Measurements from ENCODE around the gene RDH13.

RDH13 gene

DNA sequence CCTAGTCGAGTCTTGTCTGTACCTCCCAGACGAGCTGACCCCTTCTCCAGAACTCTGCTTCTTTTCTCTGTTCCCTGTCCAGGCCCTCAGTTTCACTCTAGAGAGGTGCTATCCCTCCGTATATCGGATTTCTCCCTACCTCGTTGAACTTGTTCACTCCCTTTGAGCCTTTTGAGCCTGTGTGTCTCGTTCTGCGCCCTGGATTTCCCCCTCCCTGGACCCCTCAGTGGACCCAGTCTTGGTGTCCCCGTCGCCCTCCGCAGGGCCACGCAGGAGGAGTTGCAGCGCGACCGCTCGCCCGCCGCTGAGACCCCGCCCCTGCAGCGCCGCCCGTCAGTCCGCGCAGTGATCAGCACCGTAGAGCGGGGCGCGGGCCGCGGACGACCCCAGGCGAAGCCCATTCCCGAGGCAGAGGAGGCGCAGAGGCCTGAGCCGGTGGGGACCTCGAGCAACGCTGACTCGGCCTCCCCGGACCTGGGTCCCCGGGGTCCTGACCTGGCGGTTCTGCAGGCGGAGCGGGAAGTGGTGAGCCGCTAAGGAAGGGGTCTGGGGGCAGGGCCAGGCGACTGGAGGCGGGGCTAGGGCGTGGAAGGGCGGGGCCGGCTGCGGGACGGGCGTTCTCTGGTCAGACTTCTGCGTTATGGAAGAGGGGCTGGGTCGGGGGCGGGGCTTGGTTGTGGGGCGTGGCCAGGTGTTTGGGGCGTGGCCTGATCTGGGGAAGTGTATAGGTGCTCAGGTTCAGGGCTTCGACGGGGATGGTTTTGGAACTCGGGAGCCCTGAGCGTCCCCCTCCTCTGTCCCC lies 18.2 kb upstream of the RDH13 start:
- TF ChIP-seq, protein P1, sequence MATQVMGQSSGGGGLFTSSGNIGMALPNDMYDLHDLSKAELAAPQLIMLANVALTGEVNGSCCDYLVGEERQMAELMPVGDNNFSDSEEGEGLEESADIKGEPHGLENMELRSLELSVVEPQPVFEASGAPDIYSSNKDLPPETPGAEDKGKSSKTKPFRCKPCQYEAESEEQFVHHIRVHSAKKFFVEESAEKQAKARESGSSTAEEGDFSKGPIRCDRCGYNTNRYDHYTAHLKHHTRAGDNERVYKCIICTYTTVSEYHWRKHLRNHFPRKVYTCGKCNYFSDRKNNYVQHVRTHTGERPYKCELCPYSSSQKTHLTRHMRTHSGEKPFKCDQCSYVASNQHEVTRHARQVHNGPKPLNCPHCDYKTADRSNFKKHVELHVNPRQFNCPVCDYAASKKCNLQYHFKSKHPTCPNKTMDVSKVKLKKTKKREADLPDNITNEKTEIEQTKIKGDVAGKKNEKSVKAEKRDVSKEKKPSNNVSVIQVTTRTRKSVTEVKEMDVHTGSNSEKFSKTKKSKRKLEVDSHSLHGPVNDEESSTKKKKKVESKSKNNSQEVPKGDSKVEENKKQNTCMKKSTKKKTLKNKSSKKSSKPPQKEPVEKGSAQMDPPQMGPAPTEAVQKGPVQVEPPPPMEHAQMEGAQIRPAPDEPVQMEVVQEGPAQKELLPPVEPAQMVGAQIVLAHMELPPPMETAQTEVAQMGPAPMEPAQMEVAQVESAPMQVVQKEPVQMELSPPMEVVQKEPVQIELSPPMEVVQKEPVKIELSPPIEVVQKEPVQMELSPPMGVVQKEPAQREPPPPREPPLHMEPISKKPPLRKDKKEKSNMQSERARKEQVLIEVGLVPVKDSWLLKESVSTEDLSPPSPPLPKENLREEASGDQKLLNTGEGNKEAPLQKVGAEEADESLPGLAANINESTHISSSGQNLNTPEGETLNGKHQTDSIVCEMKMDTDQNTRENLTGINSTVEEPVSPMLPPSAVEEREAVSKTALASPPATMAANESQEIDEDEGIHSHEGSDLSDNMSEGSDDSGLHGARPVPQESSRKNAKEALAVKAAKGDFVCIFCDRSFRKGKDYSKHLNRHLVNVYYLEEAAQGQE (IDR thresholded peaks at IDR 0.05; ENCODE audit: insufficient replicate concordance, low read depth), result no peak
- TF ChIP-seq, protein P2, sequence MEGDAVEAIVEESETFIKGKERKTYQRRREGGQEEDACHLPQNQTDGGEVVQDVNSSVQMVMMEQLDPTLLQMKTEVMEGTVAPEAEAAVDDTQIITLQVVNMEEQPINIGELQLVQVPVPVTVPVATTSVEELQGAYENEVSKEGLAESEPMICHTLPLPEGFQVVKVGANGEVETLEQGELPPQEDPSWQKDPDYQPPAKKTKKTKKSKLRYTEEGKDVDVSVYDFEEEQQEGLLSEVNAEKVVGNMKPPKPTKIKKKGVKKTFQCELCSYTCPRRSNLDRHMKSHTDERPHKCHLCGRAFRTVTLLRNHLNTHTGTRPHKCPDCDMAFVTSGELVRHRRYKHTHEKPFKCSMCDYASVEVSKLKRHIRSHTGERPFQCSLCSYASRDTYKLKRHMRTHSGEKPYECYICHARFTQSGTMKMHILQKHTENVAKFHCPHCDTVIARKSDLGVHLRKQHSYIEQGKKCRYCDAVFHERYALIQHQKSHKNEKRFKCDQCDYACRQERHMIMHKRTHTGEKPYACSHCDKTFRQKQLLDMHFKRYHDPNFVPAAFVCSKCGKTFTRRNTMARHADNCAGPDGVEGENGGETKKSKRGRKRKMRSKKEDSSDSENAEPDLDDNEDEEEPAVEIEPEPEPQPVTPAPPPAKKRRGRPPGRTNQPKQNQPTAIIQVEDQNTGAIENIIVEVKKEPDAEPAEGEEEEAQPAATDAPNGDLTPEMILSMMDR (IDR thresholded peaks at IDR 0.05; ENCODE audit: insufficient read depth, low read length), result no peak
- TF ChIP-seq GABPA (IDR thresholded peaks at IDR 0.05; ENCODE audit: low read depth) (no peak), SPI1 (IDR thresholded peaks at IDR 0.05; ENCODE audit: borderline replicate concordance, low read depth) (no peak), POLR2AphosphoS5 (IDR thresholded peaks at IDR 0.05; ENCODE audit: low read depth) (no peak)
- Histone ChIP-seq H3K27me3 (ENCODE audit: insufficient read depth, poor library complexity, severe bottlenecking) (peaks cover 20% of the 10 kb centered on the region), H3K27ac (replicated peaks) (peak overlapping the region; percentile 60), H3K4me3 (replicated peaks; ENCODE audit: insufficient read depth, low read length) (peak overlapping the region; percentile 80)
- DNase-seq (ENCODE audit: low read depth in 1 of 2, low spot score in 1 of 2), result peak; percentile 86 to 96

DNA sequence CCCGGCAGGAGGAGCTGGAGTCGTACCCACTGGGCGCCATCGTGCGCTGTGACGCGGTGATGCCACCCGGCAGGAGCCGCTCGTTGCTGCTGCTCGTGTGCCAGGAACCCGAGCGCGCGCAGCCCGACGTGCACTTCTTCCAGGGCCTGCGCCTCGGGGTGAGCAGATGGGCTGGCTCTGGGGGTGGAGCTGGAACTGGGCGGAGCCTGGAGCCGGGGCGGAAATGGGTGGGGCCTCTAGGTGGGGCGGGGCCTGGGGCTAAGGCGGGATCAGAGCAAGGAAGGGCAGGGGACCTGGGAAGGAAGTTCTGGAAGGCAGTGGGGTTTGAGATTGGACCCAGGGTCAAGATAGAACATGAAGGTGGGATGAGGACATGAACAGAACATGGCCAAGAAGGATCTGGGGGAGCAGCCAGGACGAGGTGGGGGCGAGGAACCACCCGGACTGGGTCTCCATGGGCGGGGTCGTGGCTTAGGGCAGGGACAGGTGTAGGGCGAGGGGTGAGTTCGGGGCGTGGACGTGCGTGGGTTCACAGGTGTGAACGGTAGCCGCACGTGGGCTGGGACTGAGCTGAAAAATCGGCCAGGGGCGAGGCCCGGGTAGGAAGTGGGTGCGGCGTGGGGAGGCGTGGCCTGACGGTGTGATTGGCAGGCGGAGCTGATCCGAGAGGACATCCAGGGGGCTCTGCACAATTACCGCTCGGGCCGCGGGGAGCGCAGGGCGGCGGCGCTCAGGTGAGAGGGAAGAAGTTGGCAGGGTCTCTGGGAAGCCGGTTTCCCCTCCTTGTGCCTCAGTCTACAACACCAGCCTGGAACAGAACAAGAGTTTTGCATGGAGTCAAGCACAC lies 17.4 kb upstream of the RDH13 start:
- TF ChIP-seq POLR2AphosphoS5 (IDR thresholded peaks at IDR 0.05; ENCODE audit: low read depth) (peak; percentile 21; the same call in 1 of the 2 replicates), GABPA (IDR thresholded peaks at IDR 0.05; ENCODE audit: low read depth) (no peak), SPI1 (IDR thresholded peaks at IDR 0.05; ENCODE audit: borderline replicate concordance, low read depth) (peak; percentile 42; the same call in 1 of the 2 replicates)
- TF ChIP-seq, protein P2 (IDR thresholded peaks at IDR 0.05; ENCODE audit: insufficient read depth, low read length), result no peak
- TF ChIP-seq, protein P1 (IDR thresholded peaks at IDR 0.05; ENCODE audit: insufficient replicate concordance, low read depth), result no peak
- Histone ChIP-seq H3K27me3 (ENCODE audit: insufficient read depth, poor library complexity, severe bottlenecking) (peaks cover 14% of the 10 kb centered on the region), H3K27ac (replicated peaks) (peak overlapping the region; percentile 60), H3K4me3 (replicated peaks; ENCODE audit: insufficient read depth, low read length) (peak overlapping the region; percentile 80)
- DNase-seq (ENCODE audit: low read depth in 1 of 2, low spot score in 1 of 2), result peak; percentile 86 to 89

DNA sequence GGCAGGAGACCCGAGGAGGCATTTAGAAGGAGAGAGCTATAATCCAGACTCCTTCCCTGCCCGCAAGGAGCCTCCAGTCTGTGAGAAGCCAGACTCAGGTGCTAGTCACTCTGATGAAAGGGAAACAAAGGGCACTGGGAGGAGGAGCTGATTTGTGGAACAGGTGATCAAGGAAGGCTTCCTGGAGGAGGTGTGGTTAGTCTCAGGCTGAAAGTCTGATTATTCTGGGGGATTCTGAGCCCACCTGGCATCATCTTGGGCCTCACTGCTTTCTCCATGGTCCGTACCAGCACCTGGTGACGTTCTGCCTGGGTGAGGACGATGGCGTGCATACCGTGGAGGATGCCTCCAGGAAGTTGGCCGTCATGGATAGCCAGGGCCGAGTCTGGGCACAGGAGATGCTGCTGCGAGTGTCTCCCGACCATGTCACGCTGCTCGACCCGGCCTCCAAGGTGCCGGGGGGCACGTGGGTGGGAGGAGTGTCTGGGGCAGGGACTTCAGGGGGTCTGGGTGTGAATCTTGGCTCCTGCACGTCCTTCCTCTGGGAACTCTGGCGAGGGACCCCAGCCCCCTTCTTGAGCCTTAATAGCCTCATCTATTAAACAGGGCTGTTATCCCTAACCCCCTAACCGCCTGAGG lies 16.6 kb upstream of the RDH13 start:
- H3K4me3 ChIP-seq (replicated peaks; ENCODE audit: insufficient read depth, low read length), result peak overlapping the region; percentile 17; the same call in 1 of the 2 replicates
- peaks cover 14% of the 10 kb centered on the region for H3K27me3 ChIP-seq (ENCODE audit: insufficient read depth, poor library complexity, severe bottlenecking)
- no peak for TF ChIP-seq GABPA (IDR thresholded peaks at IDR 0.05; ENCODE audit: low read depth)
- no peak overlapping the region for H3K27ac ChIP-seq (replicated peaks)
- DNase-seq (ENCODE audit: low read depth in 1 of 2, low spot score in 1 of 2), result no peak

DNA sequence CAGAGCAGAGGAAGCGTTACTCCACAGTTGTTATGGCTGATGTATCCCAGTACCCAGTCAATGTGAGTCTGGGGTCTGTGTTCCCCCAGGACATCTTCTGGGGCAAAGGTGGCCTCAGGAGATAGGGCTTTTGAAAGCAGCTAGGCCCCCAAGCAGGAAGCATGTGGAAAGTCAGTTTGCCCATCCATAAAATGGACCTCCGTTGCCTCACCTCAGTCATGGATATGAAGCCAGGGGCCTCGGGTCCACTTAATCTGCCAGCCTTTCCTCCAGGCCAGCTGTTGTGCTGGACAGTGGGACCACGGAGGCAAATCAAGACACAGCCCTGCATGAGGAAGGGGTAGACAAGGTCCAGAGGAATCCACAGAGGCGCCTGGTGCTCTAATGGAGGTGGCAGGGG lies 16.0 kb upstream of the RDH13 start:
- H3K4me3 ChIP-seq (replicated peaks; ENCODE audit: insufficient read depth, low read length), result no peak overlapping the region
- H3K27ac ChIP-seq (replicated peaks), result no peak overlapping the region
- H3K27me3 ChIP-seq (ENCODE audit: insufficient read depth, poor library complexity, severe bottlenecking), result peaks cover 14% of the 10 kb centered on the region
- TF ChIP-seq SPI1 (IDR thresholded peaks at IDR 0.05; ENCODE audit: borderline replicate concordance, low read depth) (no peak), GABPA (IDR thresholded peaks at IDR 0.05; ENCODE audit: low read depth) (no peak), POLR2AphosphoS5 (IDR thresholded peaks at IDR 0.05; ENCODE audit: low read depth) (no peak)
- TF ChIP-seq, protein P1 (IDR thresholded peaks at IDR 0.05; ENCODE audit: insufficient replicate concordance, low read depth), result no peak
- no peak for DNase-seq (ENCODE audit: low read depth in 1 of 2, low spot score in 1 of 2)

Measured in HL-60 (cell line).